Central memory CD8-positive, alpha-beta T cell (primary cell): ENCODE results near the gene KRT83.
A peak's percentile ranks its signal among the peaks of the same experiment; 100 is the strongest.
"Not testable (repeated sequence)": the region's sequence is repeated elsewhere in the genome, so short reads cannot be mapped to it uniquely, and the experiment has no call there.

Experiments
- ATAC-seq: fragments of 150-1000 bp; cut with Tn5 transposase; replicated peaks from 2 replicates; pipeline ENCODE4 v1.10.0; 2022; ENCODE audit warnings: mild to moderate bottlenecking, moderate FRiP score, moderate number of reproducible peaks; ENCODE audit not compliant: poor library complexity, severe bottlenecking; ENCODE audit errors: extremely low read depth
- DNase-seq, 2 donors: peaks; one replicate each; pipeline ENCODE4 v3.0.0; 2021; ENCODE audit warnings: low spot score in 2 of 2
- H3K27ac Mint-ChIP-seq: one replicate; pipeline ENCODE4 v1.8.0; 2022; ENCODE audit warnings: low read depth, mild to moderate bottlenecking, moderate library complexity, mixed read lengths
- H3K27me3 Mint-ChIP-seq: one replicate; pipeline ENCODE4 v1.8.0; 2022; ENCODE audit warnings: mixed read lengths
- H3K36me3 Mint-ChIP-seq: one replicate; pipeline ENCODE4 v1.8.0; 2022; ENCODE audit warnings: mild to moderate bottlenecking, moderate library complexity, mixed read lengths; ENCODE audit not compliant: insufficient read depth
- H3K4me1 Mint-ChIP-seq: one replicate; pipeline ENCODE4 v1.8.0; 2022; ENCODE audit warnings: mixed read lengths
- H3K4me3 Mint-ChIP-seq: one replicate; pipeline ENCODE4 v1.8.0; 2022; ENCODE audit warnings: mild to moderate bottlenecking, moderate library complexity, mixed read lengths
- H3K9me3 Mint-ChIP-seq: one replicate; pipeline ENCODE4 v1.8.0; 2022; ENCODE audit warnings: mixed read lengths

Gene KRT83

DNA sequence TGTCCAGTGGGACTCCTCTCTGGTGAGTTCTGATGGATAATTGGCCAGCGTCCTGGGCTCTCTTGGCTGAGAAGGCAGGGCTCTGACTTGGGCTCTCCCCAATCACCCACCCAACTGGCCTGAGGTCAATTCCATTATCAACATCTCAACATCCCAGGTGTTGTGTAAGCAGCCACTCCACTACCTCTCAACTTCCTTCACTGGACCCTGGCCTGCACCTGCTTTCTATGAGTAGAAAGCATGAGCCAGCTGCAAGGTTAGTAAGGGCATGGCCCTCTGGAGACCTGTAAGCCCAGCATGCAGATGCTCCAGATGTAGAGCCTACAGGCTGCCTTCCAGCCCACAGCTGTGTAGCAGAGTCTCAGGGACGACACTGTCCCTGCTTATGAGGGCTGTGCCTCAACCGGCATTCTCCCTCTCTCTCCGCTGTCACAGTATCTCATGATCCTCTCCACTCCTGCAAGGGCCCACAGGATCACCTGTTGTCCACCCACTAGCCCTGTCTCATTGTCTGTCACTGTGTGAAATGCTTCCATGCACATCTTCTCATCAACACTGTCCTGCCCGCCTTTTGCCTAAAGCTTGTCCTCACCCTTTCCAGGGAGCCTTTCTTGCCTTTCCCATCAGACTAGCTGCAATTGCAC, 24.5 kb downstream of the KRT83 start:
- H3K27me3 Mint-ChIP-seq: peaks cover 11% of the 10 kb centered on the region
- H3K36me3 Mint-ChIP-seq: peaks cover 2% of the 10 kb centered on the region

DNA sequence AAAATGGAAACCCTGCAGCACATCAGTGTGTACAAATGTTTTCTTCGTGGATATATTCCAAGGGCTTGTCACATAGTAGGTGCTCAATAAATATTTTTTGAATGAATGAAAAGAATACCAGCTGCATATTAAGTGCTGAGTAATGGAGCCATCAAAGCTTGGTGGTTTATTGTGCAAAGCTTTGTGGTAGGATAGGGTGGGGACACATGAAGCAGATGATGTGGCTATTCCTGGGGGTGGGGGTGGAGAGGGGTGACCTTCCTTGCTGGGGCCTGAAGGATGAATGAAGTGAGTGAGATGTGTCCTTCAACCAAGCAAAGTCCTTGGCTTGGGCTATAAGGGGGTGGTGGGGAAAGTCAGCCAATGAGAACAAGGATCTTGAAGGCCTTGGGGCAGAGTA, 25.5 kb downstream of the KRT83 start:
- Mint-ChIP-seq H3K4me1 (no peaks in the 10 kb centered on the region), H3K9me3 (no peaks in the 10 kb centered on the region), H3K36me3 (peaks cover 2% of the 10 kb centered on the region), H3K27me3 (peaks cover 17% of the 10 kb centered on the region), H3K27ac (no peak overlapping the region), H3K4me3 (no peak overlapping the region)
- DNase-seq: no peak
- no peak for ATAC-seq

More for the DNA sequence above, 24.5 kb downstream of the KRT83 start:
- no peak overlapping the region for H3K4me3 Mint-ChIP-seq
- no peaks in the 10 kb centered on the region for H3K4me1 Mint-ChIP-seq
- DNase-seq: no peak
- H3K9me3 Mint-ChIP-seq: no peaks in the 10 kb centered on the region
- no peak overlapping the region for H3K27ac Mint-ChIP-seq
- no peak for ATAC-seq

DNA sequence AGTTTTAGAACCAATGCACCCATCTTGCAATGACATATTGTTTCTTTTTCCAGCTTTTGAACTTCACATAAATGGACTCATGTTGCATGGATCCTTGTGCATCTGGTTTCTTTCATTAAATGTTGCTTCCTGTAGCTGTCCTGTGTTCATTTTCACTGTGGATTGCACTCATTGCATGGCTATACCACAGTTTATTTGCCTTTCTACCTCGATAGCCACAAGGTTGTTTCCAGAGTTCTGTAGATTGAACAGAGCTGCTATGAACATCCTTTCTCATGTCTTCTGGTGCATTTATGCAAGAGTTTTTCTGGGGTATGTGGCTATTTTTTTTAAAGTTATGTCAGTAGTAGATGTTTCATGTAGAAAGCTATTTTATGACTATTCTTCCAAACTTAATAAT, 26.4 kb downstream of the KRT83 start:
- H3K9me3 Mint-ChIP-seq: no peaks in the 10 kb centered on the region
- no peak overlapping the region for H3K4me3 Mint-ChIP-seq
- peaks cover 2% of the 10 kb centered on the region for H3K36me3 Mint-ChIP-seq
- ATAC-seq (no peak), DNase-seq (no peak)
- H3K27ac Mint-ChIP-seq: no peak overlapping the region
- H3K4me1 Mint-ChIP-seq: no peaks in the 10 kb centered on the region
- peaks cover 17% of the 10 kb centered on the region for H3K27me3 Mint-ChIP-seq

DNA sequence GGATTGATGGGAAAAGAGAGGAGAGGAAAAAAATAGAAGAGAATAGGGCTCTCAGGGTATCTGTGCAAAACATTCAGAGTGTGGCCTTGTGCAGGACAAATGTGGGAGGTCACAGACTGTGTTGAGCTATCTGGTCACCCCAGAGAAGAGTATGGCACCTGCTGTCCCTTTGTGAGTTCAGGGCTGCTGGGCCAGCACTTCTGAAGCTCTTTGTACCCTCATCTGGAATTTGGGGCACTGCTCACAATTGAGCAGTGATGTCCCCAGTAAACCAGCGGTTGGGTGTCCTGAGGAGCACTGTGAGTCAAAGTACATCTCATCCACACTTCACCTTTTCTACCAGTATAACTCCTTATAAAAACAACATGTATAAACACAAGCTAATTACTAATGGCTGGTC, 27.3 kb downstream of the KRT83 start:
- Mint-ChIP-seq H3K4me1 (no peaks in the 10 kb centered on the region), H3K4me3 (no peak overlapping the region), H3K36me3 (peaks cover 2% of the 10 kb centered on the region), H3K27ac (no peak overlapping the region), H3K9me3 (no peaks in the 10 kb centered on the region), H3K27me3 (peaks cover 11% of the 10 kb centered on the region)
- DNase-seq: no peak
- no peak for ATAC-seq

DNA sequence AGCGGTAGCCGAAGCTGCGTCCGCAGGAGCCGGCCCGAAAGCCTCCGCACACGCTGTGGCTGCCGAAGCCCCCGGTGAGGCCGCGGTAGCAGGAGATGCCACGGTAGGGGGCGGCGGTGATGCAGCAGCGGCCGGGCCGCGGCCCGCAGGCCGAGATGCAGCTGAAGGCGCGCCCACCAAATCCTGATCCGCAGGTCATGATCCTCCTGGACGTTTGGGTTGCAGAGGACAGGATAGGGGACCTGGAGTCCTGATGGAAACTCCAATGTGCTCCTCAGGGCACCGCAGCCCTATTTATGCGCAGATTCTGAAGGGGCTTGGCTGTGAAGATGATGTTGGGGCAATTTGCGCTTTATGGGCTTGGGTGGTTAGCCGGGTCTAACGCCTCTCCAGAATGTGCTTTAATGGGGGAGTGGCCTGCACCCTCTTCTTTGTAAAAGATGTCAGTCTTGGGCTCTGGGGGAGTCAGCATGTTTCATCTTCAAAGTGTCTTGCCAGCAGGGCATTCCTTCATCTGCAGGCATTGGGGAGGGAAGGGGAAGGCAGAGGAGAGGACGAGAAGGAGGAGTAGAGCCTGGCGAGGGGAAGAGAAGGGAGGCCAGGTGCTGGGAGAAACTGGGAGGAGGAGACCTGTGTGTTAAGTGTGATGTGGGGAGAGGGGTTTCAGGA, 29.8 kb downstream of the KRT83 start, which contains the start of gene KRT81:
KRT81 (minus strand) TSS at position 268 of the 669 bp plus-strand sequence; CDS start at position 199, 69 bp downstream.
- Mint-ChIP-seq H3K4me1 (peaks cover 15% of the 10 kb centered on the region), H3K27me3 (peaks cover 9% of the 10 kb centered on the region), H3K36me3 (peaks cover 2% of the 10 kb centered on the region), H3K4me3 (no peak within 1 kb of the TSS), H3K27ac (no peak within 1 kb of the TSS), H3K9me3 (no peaks in the 10 kb centered on the region)
- ATAC-seq (no peak), DNase-seq (no peak)

DNA sequence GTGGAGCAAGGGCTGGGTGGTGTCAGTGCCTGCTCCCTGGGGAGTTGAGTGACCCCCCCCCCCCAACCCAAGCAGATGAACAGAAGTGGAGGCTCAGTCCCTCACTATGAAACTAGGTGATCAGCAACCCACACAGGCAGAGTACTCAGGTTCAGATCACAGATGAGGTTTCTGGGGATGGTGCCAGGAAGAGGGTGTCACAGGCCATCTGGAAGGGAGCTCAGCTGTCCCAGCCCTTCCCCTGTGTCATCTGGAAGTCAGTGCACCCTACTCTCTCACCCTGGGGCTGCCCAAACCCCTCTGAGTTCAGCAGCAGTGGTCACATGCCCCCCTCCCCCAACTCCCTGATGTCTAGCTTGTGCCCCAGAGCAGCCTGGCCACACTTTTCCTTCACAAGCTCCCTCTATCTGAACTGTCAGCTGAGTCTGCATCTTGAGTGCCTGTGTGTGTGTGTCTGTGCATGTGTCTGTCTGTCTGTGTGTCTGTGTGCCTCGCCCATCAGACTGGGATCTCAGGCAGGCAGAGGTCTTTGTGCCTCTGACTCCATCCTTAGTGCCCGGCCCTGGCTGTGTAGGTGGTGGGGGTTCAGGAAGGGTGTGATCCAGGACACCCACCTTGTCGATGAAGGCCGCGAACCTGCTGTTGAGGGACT, 30.6 kb downstream of the KRT83 start:
- H3K27ac Mint-ChIP-seq, H3K36me3 Mint-ChIP-seq, DNase-seq, H3K4me3 Mint-ChIP-seq, ATAC-seq, H3K9me3 Mint-ChIP-seq, H3K27me3 Mint-ChIP-seq: not testable (repeated sequence)
- peaks cover 15% of the 10 kb centered on the region for H3K4me1 Mint-ChIP-seq

DNA sequence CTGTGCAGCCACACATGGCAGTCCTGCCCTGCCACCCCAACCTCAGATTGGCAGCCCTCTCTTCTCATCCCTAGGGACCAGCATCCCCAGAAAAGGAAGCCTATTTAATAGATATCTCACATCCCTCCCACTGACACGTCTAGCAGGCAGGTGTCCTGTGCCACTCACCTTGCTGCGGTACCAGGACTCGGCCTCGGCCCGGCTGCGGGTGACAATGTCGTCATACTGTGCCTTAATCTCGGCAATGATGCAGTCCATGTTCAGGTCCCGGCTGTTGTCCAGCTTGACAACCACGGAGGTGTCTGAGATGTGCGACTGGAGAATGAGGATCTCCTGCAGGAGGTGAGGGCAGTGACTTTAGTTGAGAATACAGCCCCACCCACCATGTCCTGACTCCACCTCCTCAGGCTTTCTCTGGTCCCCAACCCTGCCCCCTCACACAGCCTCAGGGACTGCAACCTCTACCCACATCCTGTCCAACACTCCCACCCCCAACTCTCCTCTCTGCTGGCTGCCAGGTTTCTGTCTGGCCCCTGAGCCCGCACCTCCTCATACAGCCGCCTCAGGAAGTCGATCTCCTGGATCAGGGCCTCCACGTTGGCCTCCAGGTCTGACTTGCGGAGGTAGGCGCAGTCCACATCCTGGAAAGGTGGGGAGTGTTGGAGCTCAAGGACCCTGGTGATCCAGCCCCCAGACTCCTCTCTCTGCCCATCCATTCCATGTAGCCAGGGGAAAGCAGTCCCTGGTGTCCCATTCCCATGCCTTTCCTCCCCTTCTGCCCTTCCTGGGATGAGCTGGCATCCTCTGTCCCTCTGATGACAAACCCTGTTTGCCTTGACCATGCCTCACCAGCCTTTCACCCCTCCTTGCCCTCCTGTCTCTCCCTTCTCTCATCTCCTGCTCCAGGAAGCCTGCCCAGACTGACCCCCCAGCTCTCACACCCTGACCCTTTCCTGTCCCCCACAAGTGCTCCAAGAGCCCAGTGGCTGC, 33.1 kb downstream of the KRT83 start:
- DNase-seq, H3K9me3 Mint-ChIP-seq, H3K36me3 Mint-ChIP-seq, H3K27me3 Mint-ChIP-seq: not testable (repeated sequence)
- H3K4me3 Mint-ChIP-seq: peak overlapping the region; percentile 33
- peak; percentile 77 for ATAC-seq
- peak overlapping the region; percentile 68 for H3K27ac Mint-ChIP-seq
- peaks cover 15% of the 10 kb centered on the region for H3K4me1 Mint-ChIP-seq

DNA sequence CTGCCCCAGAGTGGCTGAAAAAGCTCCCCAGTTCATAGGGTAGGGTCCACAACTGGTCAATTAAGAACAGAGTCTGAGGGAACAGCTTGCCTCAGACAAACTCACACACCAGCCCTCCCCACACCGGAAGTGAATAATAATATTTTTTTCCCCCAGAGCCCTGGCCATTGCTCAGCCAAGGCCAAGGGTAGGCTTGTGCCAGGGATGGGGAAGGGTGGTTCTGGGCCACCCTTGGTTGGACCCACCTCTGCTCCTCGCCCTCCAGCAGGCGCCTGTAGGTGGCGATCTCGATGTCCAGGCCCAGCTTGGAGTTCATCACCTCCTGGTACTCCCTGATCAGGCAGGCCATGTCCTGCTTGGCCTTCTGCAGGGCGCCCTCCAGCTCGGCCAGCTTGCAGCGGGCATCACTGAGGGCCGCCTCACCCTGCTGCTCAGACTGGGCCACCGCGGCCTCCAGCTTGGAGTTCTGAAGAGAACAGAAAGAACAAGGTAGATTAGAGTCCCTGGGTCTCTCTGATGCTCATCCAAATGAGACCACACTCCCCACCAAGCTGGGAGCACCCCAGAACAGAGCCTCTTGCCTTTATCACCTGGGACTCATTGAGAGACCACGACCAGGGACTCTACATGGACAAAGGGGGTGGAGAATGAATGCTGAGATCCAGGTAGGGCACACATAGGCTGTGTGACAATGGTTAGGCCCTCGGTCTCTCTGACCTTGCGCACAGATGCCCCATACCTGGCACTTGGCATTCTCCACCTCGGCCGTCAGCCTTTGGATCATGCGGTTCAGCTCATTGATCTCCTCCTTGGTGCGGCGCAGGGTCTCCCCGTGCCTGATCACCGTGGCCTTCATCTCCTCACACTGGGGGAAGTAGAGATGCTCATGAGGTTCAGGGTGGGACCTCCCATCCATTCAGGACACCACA, 34.1 kb downstream of the KRT83 start:
- not testable (repeated sequence) for H3K36me3 Mint-ChIP-seq, ATAC-seq, H3K4me3 Mint-ChIP-seq, H3K27ac Mint-ChIP-seq, H3K9me3 Mint-ChIP-seq, DNase-seq
- peaks cover 15% of the 10 kb centered on the region for H3K4me1 Mint-ChIP-seq
- peaks cover 18% of the 10 kb centered on the region for H3K27me3 Mint-ChIP-seq

DNA sequence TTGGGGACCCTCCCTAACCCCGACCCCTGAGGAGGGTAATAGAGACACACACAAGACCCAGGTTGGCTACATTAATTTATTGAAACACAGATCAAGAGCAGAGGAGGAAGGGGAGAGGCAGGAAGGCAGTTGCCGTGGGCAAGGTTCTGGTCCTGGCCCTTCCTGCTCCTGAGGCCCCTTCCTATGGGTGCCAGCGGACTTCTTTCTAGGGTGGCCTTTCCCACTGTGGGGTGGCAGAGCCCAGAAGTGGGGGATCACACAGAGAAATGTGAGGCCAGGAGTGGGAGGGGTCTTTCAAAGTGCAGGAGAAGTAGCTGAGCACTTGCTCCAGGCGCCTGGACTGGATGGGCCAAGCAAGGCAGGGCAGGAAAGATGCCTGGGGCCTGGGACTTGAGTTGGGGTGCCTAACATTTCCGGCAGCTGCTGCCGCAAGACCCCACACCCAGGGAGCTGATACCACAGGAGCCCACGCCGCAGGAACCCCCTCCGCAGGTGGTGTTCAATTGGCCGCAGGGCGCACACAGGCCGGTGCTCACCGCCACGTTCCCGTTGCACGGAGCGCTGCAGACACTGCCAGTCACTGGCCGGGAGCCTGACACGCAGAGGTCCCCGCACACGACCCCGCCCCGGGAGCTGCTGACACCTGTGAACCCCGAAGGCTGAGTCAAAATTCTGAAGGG, 35.2 kb downstream of the KRT83 start:
- Mint-ChIP-seq H3K36me3 (peaks cover 2% of the 10 kb centered on the region), H3K27me3 (peaks cover 9% of the 10 kb centered on the region), H3K9me3 (no peaks in the 10 kb centered on the region), H3K4me1 (peaks cover 15% of the 10 kb centered on the region), H3K27ac (no peak overlapping the region), H3K4me3 (no peak overlapping the region)
- no peak for DNase-seq
- ATAC-seq: no peak

DNA sequence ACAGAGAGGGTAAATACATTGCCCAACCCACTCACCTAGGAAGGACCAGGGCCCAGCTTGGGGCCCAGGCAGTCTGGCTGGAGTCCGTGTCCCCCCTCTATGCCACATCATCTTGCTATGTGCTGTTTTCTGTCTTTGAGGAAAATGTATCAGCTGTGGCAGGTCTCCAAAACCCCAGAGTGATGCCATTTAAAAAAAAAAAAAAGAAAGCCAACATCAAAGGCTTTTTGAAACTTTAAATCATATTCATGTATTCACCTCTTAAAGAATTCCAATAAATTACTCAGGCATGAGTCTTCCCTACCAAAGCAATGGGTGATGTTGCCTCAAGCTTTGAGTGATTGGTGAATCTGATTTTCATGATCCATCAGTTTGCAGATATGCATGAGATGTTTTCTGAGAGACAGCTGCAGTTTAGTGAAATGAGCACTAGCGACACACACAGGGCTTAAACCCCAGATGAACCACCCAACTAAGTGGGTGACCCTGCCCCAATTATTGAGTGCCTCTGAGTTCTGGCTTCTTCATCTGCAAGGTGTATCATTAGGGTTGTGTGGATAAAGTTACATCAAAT, 35.9 kb downstream of the KRT83 start:
- peaks cover 2% of the 10 kb centered on the region for H3K36me3 Mint-ChIP-seq
- no peak for DNase-seq
- no peak for ATAC-seq
- peaks cover 10% of the 10 kb centered on the region for H3K27me3 Mint-ChIP-seq
- H3K4me1 Mint-ChIP-seq: peaks cover 15% of the 10 kb centered on the region
- H3K4me3 Mint-ChIP-seq: no peak overlapping the region
- H3K27ac Mint-ChIP-seq: no peak overlapping the region
- no peaks in the 10 kb centered on the region for H3K9me3 Mint-ChIP-seq
